DOHH2 (cell line): ENCODE results near the gene HOXA1.

Experiments
- EZH2phosphoT487 ChIP-seq: fragments of 200-600 bp; sonication (generic); IDR thresholded peaks from 2 replicates; pipeline ENCODE4 v1.6.1; 2017; ENCODE audit warnings: borderline replicate concordance, mild to moderate bottlenecking, antibody characterized with exemption, low read length, moderate library complexity, mixed read lengths
- TF ChIP-seq, protein P1 (sequence below): fragments of 200-600 bp; sonication (generic); IDR thresholded peaks from one replicate; pipeline ENCODE4 v1.5.1; 2014; ENCODE audit warnings: antibody characterized with exemption, mild to moderate bottlenecking, low read depth, low read length; ENCODE audit not compliant: poor library complexity, severe bottlenecking

GRCh38 chr7:27123477-27124053, 27.8 kb upstream of the HOXA1 start:
- TF ChIP-seq, protein P1, sequence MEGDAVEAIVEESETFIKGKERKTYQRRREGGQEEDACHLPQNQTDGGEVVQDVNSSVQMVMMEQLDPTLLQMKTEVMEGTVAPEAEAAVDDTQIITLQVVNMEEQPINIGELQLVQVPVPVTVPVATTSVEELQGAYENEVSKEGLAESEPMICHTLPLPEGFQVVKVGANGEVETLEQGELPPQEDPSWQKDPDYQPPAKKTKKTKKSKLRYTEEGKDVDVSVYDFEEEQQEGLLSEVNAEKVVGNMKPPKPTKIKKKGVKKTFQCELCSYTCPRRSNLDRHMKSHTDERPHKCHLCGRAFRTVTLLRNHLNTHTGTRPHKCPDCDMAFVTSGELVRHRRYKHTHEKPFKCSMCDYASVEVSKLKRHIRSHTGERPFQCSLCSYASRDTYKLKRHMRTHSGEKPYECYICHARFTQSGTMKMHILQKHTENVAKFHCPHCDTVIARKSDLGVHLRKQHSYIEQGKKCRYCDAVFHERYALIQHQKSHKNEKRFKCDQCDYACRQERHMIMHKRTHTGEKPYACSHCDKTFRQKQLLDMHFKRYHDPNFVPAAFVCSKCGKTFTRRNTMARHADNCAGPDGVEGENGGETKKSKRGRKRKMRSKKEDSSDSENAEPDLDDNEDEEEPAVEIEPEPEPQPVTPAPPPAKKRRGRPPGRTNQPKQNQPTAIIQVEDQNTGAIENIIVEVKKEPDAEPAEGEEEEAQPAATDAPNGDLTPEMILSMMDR: no peak
- no peak for TF ChIP-seq EZH2phosphoT487
